Glomerular endothelial cell (primary cell): ENCODE data around the gene ZSCAN12. TPM values are rescaled to one million over a fixed set of nuclear protein-coding genes. Genes with fewer than 3 reads are reported as not detected.
"Not testable (repeated sequence)": the region's sequence is repeated elsewhere in the genome, so short reads cannot be mapped to it uniquely, and the experiment has no call there.

Source experiments
- DNase-seq: peaks from one replicate; pipeline ENCODE4 v3.0.0-alpha.2; 2011; ENCODE audit warnings: low read depth, low spot score; ENCODE audit errors: extremely low read depth
- total RNA-seq: library from RNA; depleted of rRNA; stranded (reverse); fragments of >200 nt; gene quantifications from 2 replicates; pipeline ENCODE4 v1.2.3, GENCODE V29; 2015

The ZSCAN12 gene
- 2.5 and 4.8 TPM in 2 replicates for total RNA-seq

GRCh38 chr6:28399350-28400121, at the start of gene ZSCAN12:
TSS of gene ZSCAN12 (minus strand) at chr6:28399747. CDS start at chr6:28398405, 1,342 bp downstream.
- peak; percentile 44 for DNase-seq

- no peak for DNase-seq
Observed at GRCh38 chr6:28449056-28449455, 49.5 kb upstream of the ZSCAN12 start.

DNA sequence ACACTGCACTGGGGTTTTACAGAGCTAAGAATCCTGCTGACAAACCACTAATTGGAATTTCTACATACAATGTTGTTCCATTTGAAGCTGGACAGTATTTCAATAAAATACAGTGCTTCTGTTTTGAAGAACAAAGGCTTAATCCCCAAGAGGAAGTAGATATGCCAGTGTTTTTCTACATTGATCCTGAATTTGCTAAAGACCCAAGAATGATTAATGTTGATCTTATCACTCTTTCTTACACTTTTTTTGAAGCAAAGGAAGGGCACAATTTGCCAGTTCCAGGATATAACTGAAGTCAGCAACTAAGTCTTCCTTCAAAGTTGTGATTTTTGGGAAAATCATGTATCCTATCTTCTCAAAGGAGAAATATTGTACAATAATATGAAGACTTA, 48.0 kb upstream of the ZSCAN12 start:
- DNase-seq: not testable (repeated sequence)

DNA sequence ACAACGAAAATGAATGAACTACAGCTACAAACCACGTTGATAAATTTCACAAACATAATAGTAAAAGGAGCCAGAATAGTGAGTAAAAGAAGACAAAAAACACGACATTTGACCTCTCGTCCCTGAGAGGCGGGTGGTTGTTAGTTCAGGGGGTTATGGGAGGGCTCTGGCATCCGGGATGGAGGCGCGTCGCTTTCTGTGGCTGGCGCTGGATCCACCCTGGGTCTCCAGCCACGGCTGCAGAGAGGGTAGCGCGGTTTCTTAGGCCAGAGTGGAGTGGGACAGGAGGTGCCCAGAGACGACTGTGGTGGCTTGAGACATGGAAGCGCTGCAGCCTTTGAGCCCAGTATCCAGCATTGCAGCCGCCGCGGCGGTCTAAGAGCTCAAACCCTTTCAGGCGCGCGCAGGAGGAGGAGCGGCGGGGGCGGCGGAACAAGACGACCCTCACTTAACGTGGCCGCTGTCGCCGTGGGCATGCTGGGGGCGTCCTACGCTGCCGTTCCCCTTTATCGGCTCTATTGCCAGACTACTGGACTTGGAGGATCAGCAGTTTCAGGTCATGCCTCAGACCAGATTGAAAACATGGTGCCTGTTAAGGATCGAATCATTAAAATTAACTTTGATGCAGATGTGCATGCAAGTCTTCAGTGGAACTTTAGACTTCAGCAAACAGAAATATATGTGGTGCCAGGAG, 47.4 kb upstream of the ZSCAN12 start:
- no peak for DNase-seq

DNA sequence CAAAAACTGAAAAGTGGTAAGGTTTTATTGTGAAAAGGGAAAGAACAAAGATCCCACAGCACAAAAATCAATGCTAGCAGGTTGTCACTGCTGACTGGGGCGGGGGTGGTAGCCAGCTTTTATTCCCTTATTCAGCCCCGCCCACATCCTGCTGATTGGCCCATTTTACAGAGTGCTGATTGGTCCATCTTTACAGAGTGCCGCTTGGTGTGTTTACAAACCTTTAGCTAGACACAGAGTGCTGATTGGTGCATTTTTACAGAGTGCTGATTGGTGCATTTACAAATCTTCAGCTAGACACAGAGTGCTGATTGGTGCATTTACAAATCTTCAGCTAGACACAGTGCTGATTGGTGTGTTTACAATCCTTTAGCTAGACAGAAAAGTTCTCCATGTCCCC, 45.2 kb upstream of the ZSCAN12 start:
- not testable (repeated sequence) for DNase-seq

GRCh38 chr6:28443112-28443773, 43.7 kb upstream of the ZSCAN12 start, which contains the start of gene ZSCAN23:
TSS of gene ZSCAN23 (minus strand) at chr6:28443491. CDS start at chr6:28436266, 7,225 bp downstream.
- DNase-seq: peak; percentile 27

GRCh38 chr6:28442586-28442985, 43.0 kb upstream of the ZSCAN12 start:
- no peak for DNase-seq

- DNase-seq: no peak
Observed at GRCh38 chr6:28436404-28436803, 36.9 kb upstream of the ZSCAN12 start.

DNA sequence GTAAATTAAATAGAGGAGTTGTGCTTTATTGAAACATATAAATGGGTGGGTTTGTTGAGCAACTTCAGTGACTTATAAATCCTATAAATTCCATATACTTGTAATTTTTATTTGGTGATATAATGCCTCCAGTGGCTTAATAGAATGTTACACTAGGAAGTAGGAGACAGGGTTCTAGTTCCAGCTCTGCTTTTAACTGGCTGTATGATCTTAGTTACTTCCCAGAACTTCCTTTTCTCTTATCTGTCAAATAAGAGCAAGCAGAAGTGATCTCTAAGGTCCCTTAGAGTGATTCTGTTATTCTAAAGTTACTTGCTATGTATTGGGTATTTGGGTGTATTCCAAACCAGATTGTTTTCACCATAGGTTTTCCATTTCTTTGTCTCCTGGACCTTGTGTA, 33.6 kb upstream of the ZSCAN12 start:
- DNase-seq: no peak

DNA sequence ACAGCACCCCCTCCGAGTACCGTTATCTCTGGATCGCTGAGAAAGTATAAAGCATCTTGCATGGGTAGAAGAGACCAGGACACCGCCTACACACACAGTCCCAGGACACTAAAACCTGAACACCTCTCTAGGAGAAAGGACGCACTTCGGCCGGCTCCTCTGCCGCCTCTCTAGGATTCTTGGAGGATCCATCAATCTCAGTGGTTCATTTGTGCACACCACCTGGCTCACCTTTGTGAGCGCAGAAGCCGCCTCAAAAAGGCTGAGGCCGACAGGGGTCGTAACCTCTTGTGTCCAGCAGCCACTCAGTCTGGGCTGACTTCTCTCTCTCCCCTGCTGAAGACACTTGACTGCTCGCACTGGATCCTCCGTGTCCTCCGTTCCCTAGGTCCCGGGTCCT, 30.2 kb upstream of the ZSCAN12 start:
- DNase-seq: no peak

DNA sequence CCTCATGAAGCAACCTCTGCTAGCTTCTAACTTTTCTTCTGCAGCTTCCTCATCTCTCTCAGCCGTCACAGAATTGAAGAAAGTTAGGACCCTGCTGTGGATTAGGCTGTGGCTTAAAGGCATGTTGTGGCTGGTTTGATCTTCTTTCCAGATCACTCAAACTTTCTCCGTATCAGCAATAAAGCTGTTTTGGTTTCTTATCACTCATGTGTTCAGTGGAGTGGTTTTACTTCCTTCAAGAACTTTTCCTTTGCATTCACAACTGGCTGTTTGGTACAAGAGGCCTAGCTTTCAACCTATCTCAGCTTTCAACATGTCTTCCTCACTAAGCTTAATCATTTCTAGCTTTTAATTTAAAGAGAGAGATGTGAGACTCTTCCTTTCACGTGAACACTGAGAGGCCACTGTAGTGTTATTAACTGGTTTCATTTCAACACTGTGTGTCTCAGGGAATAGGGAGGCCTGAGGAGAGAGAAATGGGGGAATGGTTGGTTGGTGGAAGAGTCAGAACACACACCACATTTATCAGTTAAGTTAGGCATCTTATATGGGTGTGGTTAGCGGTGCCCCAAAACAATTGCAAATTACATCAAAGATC, 26.5 kb upstream of the ZSCAN12 start:
- DNase-seq: no peak

DNA sequence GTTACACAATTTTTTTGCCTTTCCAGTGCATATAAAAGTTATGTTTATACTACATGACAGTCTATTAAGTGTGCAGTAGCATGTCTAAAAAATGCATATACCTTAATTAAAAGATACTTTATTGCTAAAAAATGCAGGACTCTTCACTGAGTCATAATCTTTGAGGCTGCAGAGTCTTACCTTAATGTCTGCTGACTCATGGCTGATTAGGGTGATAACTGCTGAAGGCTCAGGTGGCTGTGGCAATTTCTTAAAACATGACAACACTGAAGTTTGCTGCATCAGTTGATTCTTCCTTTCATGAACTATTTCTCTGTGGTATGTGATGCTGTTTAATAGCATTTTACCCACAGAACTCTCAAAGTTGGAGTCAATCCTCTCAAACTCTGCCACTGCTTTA, 24.6 kb upstream of the ZSCAN12 start:
- no peak for DNase-seq

DNA sequence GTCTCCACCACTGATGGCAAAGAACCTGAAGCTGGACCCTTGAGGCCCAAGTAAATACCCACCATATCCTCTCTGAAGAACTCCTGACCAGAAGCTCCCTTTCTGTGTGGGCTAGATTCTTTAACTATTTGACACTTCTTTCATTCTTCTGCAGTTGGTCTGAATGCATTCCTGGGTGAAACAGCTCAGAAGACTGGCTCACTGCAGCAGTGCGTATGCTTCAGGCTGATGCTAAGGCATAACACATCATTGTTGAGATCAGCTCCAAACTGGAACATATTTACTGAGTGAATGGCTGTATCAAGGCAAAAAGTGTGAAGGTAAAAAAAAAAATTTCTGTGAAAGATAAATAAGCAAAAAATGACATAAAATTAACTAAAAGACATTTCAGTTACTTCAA, 24.0 kb upstream of the ZSCAN12 start:
- no peak for DNase-seq

GRCh38 chr6:28413681-28414080, 14.1 kb upstream of the ZSCAN12 start:
- no peak for DNase-seq

DNA sequence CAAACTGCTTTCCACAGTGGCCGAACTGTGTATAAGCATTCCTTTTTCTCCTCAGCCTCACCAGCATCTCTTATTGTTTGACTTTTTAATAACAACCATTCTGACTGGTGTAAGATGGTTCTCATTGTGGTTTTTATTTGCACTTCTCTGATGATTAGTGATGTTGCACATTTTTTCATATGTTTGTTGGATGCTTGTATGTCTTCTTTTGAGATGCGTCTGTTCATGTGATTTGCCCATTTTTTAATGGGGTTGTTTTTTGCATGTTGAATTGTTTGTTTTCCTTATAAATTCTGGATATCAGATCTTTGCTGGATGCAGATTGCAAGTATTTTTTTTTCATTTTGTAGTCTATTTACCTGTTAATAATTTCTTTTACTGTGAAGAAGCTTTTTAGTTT, 11.2 kb upstream of the ZSCAN12 start:
- no peak for DNase-seq

- no peak for DNase-seq
Observed at GRCh38 chr6:28408076-28408802, 8.7 kb upstream of the ZSCAN12 start.

DNA sequence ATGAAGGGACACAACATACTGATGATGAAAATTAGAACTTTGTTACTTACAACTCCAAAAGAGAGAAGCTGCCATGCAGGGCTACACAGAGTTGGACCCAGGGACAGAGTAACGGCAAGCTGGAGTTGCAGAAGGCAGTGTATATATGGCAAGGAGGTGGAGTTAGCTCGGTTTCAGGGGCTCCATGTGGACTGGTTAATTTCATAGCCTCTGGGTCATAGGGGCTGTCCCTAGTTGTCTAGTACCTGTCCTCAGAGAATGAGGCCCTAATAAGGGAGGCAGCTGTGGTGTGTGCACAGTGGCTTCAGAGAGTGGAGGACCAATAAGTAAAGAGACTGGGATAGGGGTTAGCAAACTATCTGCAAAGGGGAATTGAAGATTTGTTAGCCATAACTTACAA, 7.9 kb upstream of the ZSCAN12 start:
- DNase-seq: no peak

- not testable (repeated sequence) for DNase-seq
Observed at GRCh38 chr6:28403923-28404322, 4.4 kb upstream of the ZSCAN12 start.

GRCh38 chr6:28402197-28402596, 2.6 kb upstream of the ZSCAN12 start:
- DNase-seq: no peak

GRCh38 chr6:28401172-28401571, 1.6 kb upstream of the ZSCAN12 start:
- no peak for DNase-seq

DNA sequence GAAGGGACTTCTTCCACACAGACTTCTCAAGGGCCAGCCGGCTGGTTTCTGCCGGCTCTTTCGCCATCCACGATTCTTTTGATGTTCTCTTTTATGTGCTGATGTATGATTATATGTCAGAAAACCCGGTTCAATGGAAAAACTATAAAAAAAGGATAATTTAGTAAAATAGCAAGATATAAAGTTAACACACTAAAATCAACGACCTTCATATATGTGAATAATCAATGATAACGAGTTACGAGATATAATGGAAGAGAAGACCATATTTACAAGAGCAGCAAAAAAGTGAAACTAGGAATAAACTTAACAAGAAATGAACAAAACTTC, 540 bp upstream of the ZSCAN12 start:
- no peak for DNase-seq
